Neural cell (in vitro differentiated cells): ENCODE results near the gene RFX3.

ENCODE experiments used
- CTCF ChIP-seq: fragments of 450-650 bp; IDR thresholded peaks from 2 replicates; pipeline ENCODE4 v1.5.1; 2014; ENCODE audit warnings: antibody characterized with exemption, mild to moderate bottlenecking, moderate library complexity; ENCODE audit not compliant: poor library complexity, severe bottlenecking
- EZH2 ChIP-seq: fragments of 200-600, 300-800 bp; shearing (Covaris generic), sonication (generic); IDR thresholded peaks from 2 replicates; pipeline ENCODE4 v1.6.1; 2014; ENCODE audit warnings: antibody characterized with exemption, low read length, borderline replicate concordance, mild to moderate bottlenecking; ENCODE audit not compliant: insufficient read depth, poor library complexity, severe bottlenecking
- RAD21 ChIP-seq: fragments of 450-650 bp; conservative IDR thresholded peaks from 2 replicates; pipeline ENCODE4 v1.6.1; 2014; ENCODE audit warnings: antibody characterized with exemption, mild to moderate bottlenecking, moderate library complexity

- TF ChIP-seq CTCF (no peak), RAD21 (no peak), EZH2 (no peak)
These were observed 15.0 kb downstream of the RFX3 start for GRCh38 chr9:3510796-3511195.
